IMR-90 (cell line): ENCODE measurements around the gene EHBP1. TPM values are rescaled to one million over a fixed set of nuclear protein-coding genes. Genes with fewer than 3 reads are reported as not detected.

Experiments used
- ATAC-seq: fragments of 200-7000 bp; cut with Tn5 transposase; 2 replicates; pipeline ENCODE4 v1.9.1; 2020; ENCODE audit warnings: low read depth, mild to moderate bottlenecking, moderate library complexity
- BruUV-seq: library from RNA; stranded (reverse); fragments of 400-500 nt; replicated peaks from 2 replicates; lab custom pipeline; 2021; lab: Mats Ljungman, UMichigan
- CTCF ChIA-PET: fragments of 300-600 bp; formaldehyde crosslinking; extraction: SDS; loops from one replicate; lab custom pipeline; 2021; ENCODE audit warnings: antibody characterized with exemption; lab: Yijun Ruan, JAX
- POLR2A ChIA-PET: fragments of 300-600 bp; sonication (Branson Sonifier 250); formaldehyde crosslinking; loops from one replicate; lab custom pipeline; 2022; ENCODE audit warnings: antibody characterized with exemption; ENCODE audit not compliant: unreplicated experiment; lab: Charles Lee
- DNase-seq: peaks from one replicate; pipeline ENCODE4 v3.0.0; 2013
- H2AFZ ChIP-seq: replicated peaks from 2 replicates; pipeline ENCODE3; 2013; ENCODE audit warnings: low read length, mild to moderate bottlenecking; ENCODE audit not compliant: poor library complexity
- H2AK5ac ChIP-seq: 2 replicates; pipeline ENCODE4 v1.6.1; 2013; ENCODE audit warnings: low read depth, low read length, inconsistent platforms
- H2AK9ac ChIP-seq: replicated peaks from 2 replicates; pipeline ENCODE3; 2013; ENCODE audit warnings: mild to moderate bottlenecking, low read depth, low read length, moderate library complexity; ENCODE audit not compliant: poor library complexity
- H2BK120ac ChIP-seq: 2 replicates; pipeline ENCODE4 v1.6.1; 2013; ENCODE audit warnings: low read depth, low read length, inconsistent platforms
- H2BK15ac ChIP-seq: 3 replicates; pipeline ENCODE4 v1.6.1; 2013; ENCODE audit warnings: low read depth, low read length, inconsistent platforms
- H2BK20ac ChIP-seq: 2 replicates; pipeline ENCODE4 v1.6.1; 2013; ENCODE audit warnings: low read depth, mild to moderate bottlenecking, inconsistent platforms, low read length, moderate library complexity
- H2BK5ac ChIP-seq: 2 replicates; pipeline ENCODE4 v1.6.1; 2013; ENCODE audit warnings: mild to moderate bottlenecking, low read depth, low read length, inconsistent platforms; ENCODE audit not compliant: poor library complexity, severe bottlenecking
- H3K14ac ChIP-seq: replicated peaks from 2 replicates; pipeline ENCODE4 v1.6.1; 2013; ENCODE audit warnings: low read depth, low read length, inconsistent platforms
- H3K18ac ChIP-seq: 2 replicates; pipeline ENCODE4 v1.6.1; 2013; ENCODE audit warnings: low read depth, low read length, control low read depth
- H3K23ac ChIP-seq: 2 replicates; pipeline ENCODE4 v1.6.1; 2013; ENCODE audit warnings: low read depth, low read length, inconsistent platforms
- H3K27ac ChIP-seq: 2 replicates; pipeline ENCODE4 v1.5.1; 2013; ENCODE audit warnings: mild to moderate bottlenecking, control low read depth, low read length; ENCODE audit not compliant: insufficient read depth
- H3K27me3 ChIP-seq: 2 replicates; pipeline ENCODE4 v1.6.1; 2013; ENCODE audit warnings: low read length; ENCODE audit not compliant: control insufficient read depth, insufficient read depth
- H3K36me3 ChIP-seq: 2 replicates; pipeline ENCODE4 v1.6.1; 2013; ENCODE audit warnings: low read length, mixed read lengths; ENCODE audit not compliant: control insufficient read depth, insufficient read depth
- H3K4ac ChIP-seq: 2 replicates; pipeline ENCODE4 v1.6.1; 2013; ENCODE audit warnings: low read depth, low read length, inconsistent platforms
- H3K4me1 ChIP-seq: 2 replicates; pipeline ENCODE4 v1.6.1; 2013; ENCODE audit warnings: low read length, mixed read lengths; ENCODE audit not compliant: control insufficient read depth, insufficient read depth
- H3K4me2 ChIP-seq: 2 replicates; pipeline ENCODE4 v1.6.1; 2013; ENCODE audit warnings: low read depth, mild to moderate bottlenecking, control low read depth, low read length, moderate library complexity
- H3K4me3 ChIP-seq: 2 replicates; pipeline ENCODE4 v1.5.1; 2013; ENCODE audit warnings: low read depth, mild to moderate bottlenecking, control low read depth, low read length, moderate library complexity; ENCODE audit not compliant: insufficient read depth
- H3K56ac ChIP-seq: 2 replicates; pipeline ENCODE4 v1.6.1; 2013; ENCODE audit warnings: low read length, inconsistent platforms; ENCODE audit not compliant: insufficient read depth; ENCODE audit errors: extremely low read depth
- H3K79me1 ChIP-seq, 2 experiments: 2 replicates each; pipeline ENCODE4 v1.6.1; 2013; ENCODE audit warnings: low read length in 2 of 2, inconsistent platforms in 1 of 2, low read depth in 1 of 2
- H3K9ac ChIP-seq: 2 replicates; pipeline ENCODE4 v1.6.1; 2013; ENCODE audit warnings: low read depth, low read length, control low read depth
- H3K9me1 ChIP-seq: 2 replicates; pipeline ENCODE4 v1.6.1; 2013; ENCODE audit warnings: low read length, inconsistent platforms; ENCODE audit not compliant: insufficient read depth
- H3K9me3 ChIP-seq: 2 replicates; pipeline ENCODE4 v1.6.1; 2013; ENCODE audit warnings: low read length; ENCODE audit not compliant: control insufficient read depth, insufficient read depth
- H4K20me1 ChIP-seq: 2 replicates; pipeline ENCODE4 v1.6.1; 2013; ENCODE audit warnings: low read length, inconsistent platforms; ENCODE audit not compliant: insufficient read depth
- H4K5ac ChIP-seq: 2 replicates; pipeline ENCODE4 v1.6.1; 2013; ENCODE audit warnings: mild to moderate bottlenecking, low read depth, low read length, control low read depth
- H4K8ac ChIP-seq, 2 experiments: 2 replicates each; pipeline ENCODE4 v1.6.1; 2013; ENCODE audit warnings: low read depth in 2 of 2, low read length in 2 of 2, control low read depth in 1 of 2, inconsistent platforms in 1 of 2
- H4K91ac ChIP-seq: 2 replicates; pipeline ENCODE4 v1.6.1; 2013; ENCODE audit warnings: low read depth, low read length, inconsistent platforms; ENCODE audit not compliant: insufficient read depth
- BHLHE40 ChIP-seq: fragments of 150-350 bp; IDR thresholded peaks from 2 replicates; pipeline ENCODE4 v1.6.1; 2016; ENCODE audit warnings: mild to moderate bottlenecking, low read depth, low read length
- CHD1 ChIP-seq: IDR thresholded peaks from 2 replicates; pipeline ENCODE4 v1.6.1; 2012; ENCODE audit warnings: low read depth, low read length, improper control_type of control experiment
- CTCF ChIP-seq: conservative IDR thresholded peaks from 2 replicates; pipeline ENCODE4 v1.5.1; 2012; ENCODE audit warnings: mild to moderate bottlenecking, low read depth, low read length, improper control_type of control experiment
- ELK1 ChIP-seq: fragments of 150-350 bp; IDR thresholded peaks from 2 replicates; pipeline ENCODE4 v1.6.1; 2016; ENCODE audit warnings: low read depth, mild to moderate bottlenecking, low read length, moderate library complexity, borderline replicate concordance
- FOS ChIP-seq: fragments of 150-350 bp; IDR thresholded peaks from 2 replicates; pipeline ENCODE4 v1.6.1; 2016; ENCODE audit warnings: low read depth, low read length
- MAFK ChIP-seq: IDR thresholded peaks from 2 replicates; pipeline ENCODE4 v1.6.1; 2012; ENCODE audit warnings: low read depth, low read length, improper control_type of control experiment
- MAZ ChIP-seq: IDR thresholded peaks from 2 replicates; pipeline ENCODE4 v1.6.1; 2012; ENCODE audit warnings: low read depth, mild to moderate bottlenecking, low read length, improper control_type of control experiment, moderate library complexity, borderline replicate concordance
- NFE2L2 ChIP-seq: fragments of 150-350 bp; IDR thresholded peaks from 2 replicates; pipeline ENCODE4 v1.6.1; 2016; ENCODE audit warnings: low read depth, mild to moderate bottlenecking, low read length
- POLR2A ChIP-seq: IDR thresholded peaks from 2 replicates; pipeline ENCODE4 v1.6.1; 2012; ENCODE audit warnings: mild to moderate bottlenecking, low read depth, low read length
- RAD21 ChIP-seq: IDR thresholded peaks from 2 replicates; pipeline ENCODE4 v1.6.1; 2012; ENCODE audit warnings: low read length, improper control_type of control experiment
- RCOR1 ChIP-seq: IDR thresholded peaks from 2 replicates; pipeline ENCODE4 v1.6.1; 2012; ENCODE audit warnings: mild to moderate bottlenecking, low read length, improper control_type of control experiment; ENCODE audit not compliant: insufficient replicate concordance
- SMC3 ChIP-seq: fragments of 150-350 bp; IDR thresholded peaks from 2 replicates; pipeline ENCODE4 v1.6.1; 2016; ENCODE audit warnings: low read depth, mild to moderate bottlenecking, antibody characterized with exemption, low read length, moderate library complexity
- USF2 ChIP-seq: fragments of 150-350 bp; IDR thresholded peaks from 2 replicates; pipeline ENCODE4 v1.6.1; 2017; ENCODE audit warnings: mild to moderate bottlenecking, antibody characterized with exemption, low read length, low read depth
- WGBS, 2 experiments: methylation state at CpG; one replicate each; pipeline versions ENCODE4 v1.1.5 to v1.1.7; 2013; ENCODE audit warnings: missing lambda C conversion rate in 2 of 2; ENCODE audit not compliant: insufficient read length in 1 of 2; ENCODE audit errors: extremely low coverage in 2 of 2; 5-methylcytosine and 5-hydroxymethylcytosine counted together
- dilution Hi-C: fragments of 300-500 bp; cut with HindIII; formaldehyde crosslinking; loops from one replicate; pipeline ENCODE4 v1.14.3; 2018; ENCODE audit warnings: low sequenced_read_pairs; ENCODE audit not compliant: unreplicated experiment
- in situ Hi-C: fragments of 300-500 bp; cut with MboI; formaldehyde crosslinking; loops from 3 replicates; pipeline ENCODE4 v1.14.3; 2019; ENCODE audit warnings: low sequenced_read_pairs, inconsistent platforms, mixed read lengths
- intact Hi-C: fragments of 100-400 bp; cut with micrococcal nuclease; formaldehyde crosslinking; loops from 2 replicates; pipeline ENCODE4 v1.10.0; 2022
- polyA plus RNA-seq, 3 experiments: library from polyadenylated mRNA; depleted of rRNA; stranded (reverse); fragments of >200 nt; gene quantifications; 2 replicates each; pipeline ENCODE4 v1.2.3, GENCODE V29; 2012; ENCODE audit warnings: low replicate concordance in 1 of 3
- total RNA-seq: library from RNA; depleted of rRNA; stranded (reverse); fragments of >200 nt; gene quantifications from 2 replicates; pipeline ENCODE4 v1.2.3, GENCODE V29; 2012

Gene EHBP1
- total and polyA plus RNA-seq, 2 of the 4 experiments (the other 2 are of a cell fraction), result 28.3 to 44.4 TPM

- Histone ChIP-seq H3K9ac (no peak overlapping the region), H4K8ac (no peak overlapping the region), H3K14ac (no peak overlapping the region), H3K79me1 (peaks cover 21 to 51% of the 10 kb centered on the region in 2 experiments), H3K18ac (no peak overlapping the region), H3K27ac (no peak overlapping the region), H4K5ac (no peak overlapping the region), H3K56ac (no peak overlapping the region), H2BK5ac (no peak overlapping the region), H3K9me3 (no peaks in the 10 kb centered on the region), H2BK20ac (no peak overlapping the region), H3K4ac (no peak overlapping the region), H3K4me1 (peaks cover 4% of the 10 kb centered on the region; the same call in 1 of the 2 replicates), H2AK5ac (no peak overlapping the region), H3K23ac (no peak overlapping the region), H4K20me1 (peaks cover 18% of the 10 kb centered on the region; the same call in 1 of the 2 replicates), H3K36me3 (no peaks in the 10 kb centered on the region), H3K4me3 (no peak overlapping the region), H3K4me2 (no peak overlapping the region), H2BK120ac (no peak overlapping the region), H3K27me3 (no peaks in the 10 kb centered on the region), H2AFZ (no peak overlapping the region), H2AK9ac (no peak overlapping the region), H4K91ac (no peak overlapping the region), H2BK15ac (no peak overlapping the region), H3K9me1 (peaks cover 4% of the 10 kb centered on the region; the same call in 1 of the 2 replicates)
- ChIA-PET CTCF (interaction anchor here (0.6 to 0.8 kb wide), 2 partner anchors 34 to 602 kb away, joined by 3 read pairs; no protein-coding TSS in a partner anchor), POLR2A (no interaction called here)
- intact Hi-C loops (no loop called here), in situ Hi-C loops (no loop called here), dilution Hi-C loops (no loop called here)
- ATAC-seq, result no peak
- DNase-seq, result no peak
- BruUV-seq, result no TSS peak
- 60% methylated on average over 1 of the region's 6 CpGs; no CpG with 5 or more reads in 1 of the 2 experiments for WGBS, 2 experiments
- TF ChIP-seq SMC3 (no peak), ELK1 (no peak), RCOR1 (no peak), POLR2A (no peak), CHD1 (no peak), USF2 (no peak), MAFK (no peak), RAD21 (no peak), BHLHE40 (no peak), CTCF (no peak), MAZ (no peak), FOS (no peak), NFE2L2 (no peak)
Observed at GRCh38 chr2:62736899-62737559, 31.5 kb downstream of the EHBP1 start.
